HG03521 (cell line): Measurements from ENCODE around the gene EEF1AKMT3.

Experiments
- ATAC-seq: cut with Tn5 transposase; IDR thresholded peaks from one replicate; pipeline ENCODE4 v1.9.1; 2021; ENCODE audit warnings: mild to moderate bottlenecking, moderate library complexity; ENCODE audit not compliant: unreplicated experiment

The EEF1AKMT3 gene

DNA sequence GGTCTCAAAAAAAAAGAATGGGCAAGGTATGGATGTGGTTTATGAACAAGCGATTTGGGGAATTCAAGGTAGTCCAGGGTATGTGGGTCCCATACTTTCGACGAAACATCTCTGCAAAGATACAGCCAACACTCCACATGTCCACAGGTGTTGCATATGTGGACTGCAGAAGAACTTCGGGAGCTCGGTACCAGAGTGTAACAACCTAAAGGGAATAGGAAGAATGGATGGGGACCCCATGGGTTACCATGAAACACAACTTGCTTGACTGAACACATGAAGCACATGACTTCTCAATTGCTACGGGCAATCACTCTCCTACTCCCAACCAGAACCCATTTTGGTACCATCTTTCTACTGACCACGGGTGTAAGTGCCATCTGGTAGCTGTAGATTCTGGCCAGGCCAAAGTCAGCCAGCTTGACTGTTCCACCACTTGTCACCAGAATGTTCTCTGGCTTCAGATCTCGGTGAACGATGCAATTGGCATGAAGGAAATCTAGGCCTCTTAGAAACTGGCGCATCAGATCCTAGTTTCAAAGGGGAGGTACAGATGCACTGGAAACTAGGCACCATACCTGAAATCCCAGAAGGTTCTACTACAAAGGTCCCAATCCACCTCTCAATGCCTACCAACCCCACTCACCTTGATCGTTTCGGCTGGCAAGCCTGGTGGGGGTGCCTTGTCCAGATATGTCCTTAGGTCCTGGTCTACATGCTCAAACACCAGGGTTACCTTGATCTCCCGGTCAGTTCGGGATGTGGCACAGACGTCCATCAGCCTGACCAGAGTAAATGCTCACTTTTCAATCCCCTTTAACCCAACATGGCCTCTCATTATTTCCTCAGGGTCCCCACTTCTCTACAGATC is 21.6 kb upstream of the EEF1AKMT3 start:
- ATAC-seq: no peak

DNA sequence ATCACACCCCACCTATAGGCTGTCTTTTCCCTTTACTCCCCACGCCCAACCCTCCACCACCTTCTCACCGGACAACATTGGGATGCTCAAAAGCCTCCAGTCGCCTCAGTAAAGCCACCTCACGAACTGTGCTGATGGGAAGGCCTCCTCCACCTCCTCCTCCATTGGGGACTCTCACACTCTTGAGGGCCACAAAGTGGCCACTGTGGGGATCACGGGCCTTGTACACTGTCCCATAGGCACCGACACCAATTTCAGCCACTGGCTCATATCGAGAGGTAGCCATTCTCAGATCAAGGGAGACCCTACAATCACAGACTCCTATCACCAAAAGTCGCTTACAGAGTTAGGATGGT is 21.0 kb upstream of the EEF1AKMT3 start:
- no peak for ATAC-seq

DNA sequence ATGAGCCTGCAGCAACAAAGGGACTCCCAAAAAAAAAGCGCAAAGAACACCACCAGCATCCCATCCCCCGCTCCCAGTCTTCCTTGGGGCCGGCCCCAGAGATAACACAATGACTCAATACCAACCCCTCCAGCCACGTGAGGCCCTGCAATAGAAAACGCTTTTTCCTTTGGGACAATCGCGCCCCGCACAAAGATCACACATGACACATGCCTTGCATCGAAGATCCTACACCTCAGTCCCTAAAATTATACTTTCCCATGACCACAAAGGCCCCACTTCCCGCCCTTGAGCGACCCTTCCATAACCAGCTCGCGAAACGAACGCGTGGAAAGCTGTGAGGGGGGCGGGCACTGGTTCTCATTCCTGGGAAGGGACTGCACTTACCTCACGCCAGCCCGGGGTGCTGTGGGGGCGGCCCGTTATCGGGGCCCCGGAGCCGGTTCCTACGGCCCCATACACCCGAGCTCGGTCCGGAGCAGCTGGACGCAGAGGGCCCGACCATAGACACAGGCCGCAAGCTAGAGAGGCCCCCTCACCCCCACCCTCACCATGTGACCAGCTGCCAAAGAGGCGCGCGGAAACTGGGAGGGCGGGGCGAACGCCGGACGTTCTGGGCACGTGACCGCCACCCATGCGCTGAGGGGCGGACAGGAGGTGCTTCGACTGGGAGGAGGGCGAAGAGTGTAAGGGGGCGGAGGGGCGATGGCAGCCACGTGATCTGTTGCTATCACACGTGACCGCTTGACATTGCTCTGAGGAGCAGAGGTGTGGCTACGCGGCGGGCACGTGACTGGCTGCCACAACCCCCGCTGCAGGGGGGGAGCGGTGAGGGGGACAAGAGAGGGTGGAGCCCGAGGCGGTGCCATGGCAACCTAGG is 20.4 kb upstream of the EEF1AKMT3 start, which contains the start of gene CDK4:
CDK4 (minus strand) TSS at position 523 of the 880 bp plus-strand sequence. CDS start 593 bp downstream, outside the sequence.
- peak; percentile 65 for ATAC-seq

DNA sequence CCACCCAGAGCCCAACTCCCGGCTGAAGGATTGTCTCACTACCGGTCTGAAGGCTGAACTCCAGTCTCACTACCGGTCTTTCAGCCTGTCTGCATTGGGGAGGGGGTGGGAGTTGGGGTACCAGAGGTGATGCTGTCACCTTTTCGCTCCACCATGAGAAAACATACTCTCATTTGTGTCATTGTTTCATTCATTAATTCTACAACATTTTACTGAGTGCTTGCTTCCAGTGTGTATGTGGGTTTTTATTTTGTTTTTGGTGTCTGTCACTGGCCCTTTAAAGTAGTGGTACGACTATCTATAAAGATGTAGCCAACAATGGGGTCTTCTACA is 19.8 kb upstream of the EEF1AKMT3 start:
- no peak for ATAC-seq

DNA sequence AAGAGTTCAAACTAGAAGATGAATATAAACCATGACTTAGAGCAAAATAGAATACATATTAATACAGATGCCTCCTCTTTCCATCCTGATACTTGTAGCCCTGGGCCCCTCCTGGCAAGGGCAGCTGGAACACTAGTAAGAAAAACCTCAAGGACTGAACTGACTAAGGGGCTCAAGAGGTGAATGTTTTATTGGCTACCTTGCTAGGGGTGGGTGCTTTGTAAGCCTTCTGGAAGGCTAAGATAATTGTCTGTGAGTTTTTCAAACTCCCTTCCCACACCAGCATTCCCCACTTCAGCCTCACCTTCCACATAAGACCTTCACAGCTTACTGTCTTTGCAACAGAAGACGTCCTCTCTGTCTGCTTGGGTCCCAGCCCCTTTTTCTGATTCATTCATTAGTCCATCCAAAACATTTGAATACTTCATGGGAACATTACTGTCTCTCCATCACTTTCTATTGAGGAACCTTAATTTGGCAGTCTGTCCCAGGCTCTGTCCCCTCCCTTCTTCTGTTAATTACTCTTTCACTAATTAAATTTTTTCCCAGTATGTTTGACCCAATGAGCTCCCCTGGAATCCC is 18.6 kb upstream of the EEF1AKMT3 start:
- ATAC-seq: no peak

DNA sequence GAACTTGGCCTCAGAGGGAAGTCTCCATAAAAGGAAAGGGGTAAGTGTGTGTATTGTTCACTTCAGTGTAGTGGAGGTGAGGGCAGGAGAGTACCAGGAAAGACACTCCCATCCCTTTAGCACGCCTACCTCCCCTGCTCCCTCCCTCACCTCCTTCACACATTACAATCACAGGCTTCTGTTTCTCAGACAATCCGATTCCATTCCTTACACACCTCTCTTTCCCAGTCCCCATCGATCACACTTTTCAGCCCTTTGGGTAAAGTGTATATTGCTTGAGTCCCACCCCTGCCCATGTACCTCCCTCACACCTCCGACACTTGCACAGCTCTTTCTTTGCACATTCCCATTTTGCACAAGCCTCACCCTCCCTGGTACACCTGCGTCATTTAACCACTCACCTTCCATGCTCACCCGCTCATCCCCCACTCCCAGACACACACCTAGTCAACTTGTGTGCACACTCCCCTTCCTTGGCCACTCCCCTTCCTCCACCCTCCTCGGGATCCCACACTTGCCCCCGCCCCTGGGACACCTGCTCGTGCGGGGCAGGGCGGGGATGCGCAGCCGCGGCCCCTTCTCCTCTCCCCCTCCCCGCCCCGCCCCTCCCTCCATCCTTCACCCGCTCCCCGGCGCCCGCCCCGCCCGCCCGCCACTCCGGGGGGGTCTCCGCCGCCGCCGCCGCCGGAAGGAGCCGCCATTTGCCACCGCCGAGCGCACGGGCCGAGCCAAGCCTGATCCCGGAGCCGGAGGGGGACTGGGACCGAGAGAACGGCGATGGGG is 17.8 kb upstream of the EEF1AKMT3 start, which contains the start of gene MARCHF9:
MARCHF9 (plus strand) TSS at position 693 of the 783 bp plus-strand sequence. CDS start 426 bp downstream, outside the sequence.
- peak; percentile 18 for ATAC-seq

DNA sequence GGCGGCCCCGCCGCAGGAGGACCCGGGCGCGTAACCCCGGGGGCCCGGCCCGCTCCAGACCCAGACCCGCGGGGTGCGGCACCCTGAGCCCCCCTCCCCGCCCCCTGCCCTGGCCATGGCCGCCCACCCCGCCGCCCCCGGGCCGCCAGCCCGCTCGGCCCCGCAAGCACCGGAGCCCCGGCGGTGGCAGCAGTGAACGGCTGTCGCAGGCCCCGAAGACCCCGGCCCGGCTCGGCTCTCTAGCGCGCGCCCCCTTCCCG is 17.3 kb upstream of the EEF1AKMT3 start:
- ATAC-seq: no peak

DNA sequence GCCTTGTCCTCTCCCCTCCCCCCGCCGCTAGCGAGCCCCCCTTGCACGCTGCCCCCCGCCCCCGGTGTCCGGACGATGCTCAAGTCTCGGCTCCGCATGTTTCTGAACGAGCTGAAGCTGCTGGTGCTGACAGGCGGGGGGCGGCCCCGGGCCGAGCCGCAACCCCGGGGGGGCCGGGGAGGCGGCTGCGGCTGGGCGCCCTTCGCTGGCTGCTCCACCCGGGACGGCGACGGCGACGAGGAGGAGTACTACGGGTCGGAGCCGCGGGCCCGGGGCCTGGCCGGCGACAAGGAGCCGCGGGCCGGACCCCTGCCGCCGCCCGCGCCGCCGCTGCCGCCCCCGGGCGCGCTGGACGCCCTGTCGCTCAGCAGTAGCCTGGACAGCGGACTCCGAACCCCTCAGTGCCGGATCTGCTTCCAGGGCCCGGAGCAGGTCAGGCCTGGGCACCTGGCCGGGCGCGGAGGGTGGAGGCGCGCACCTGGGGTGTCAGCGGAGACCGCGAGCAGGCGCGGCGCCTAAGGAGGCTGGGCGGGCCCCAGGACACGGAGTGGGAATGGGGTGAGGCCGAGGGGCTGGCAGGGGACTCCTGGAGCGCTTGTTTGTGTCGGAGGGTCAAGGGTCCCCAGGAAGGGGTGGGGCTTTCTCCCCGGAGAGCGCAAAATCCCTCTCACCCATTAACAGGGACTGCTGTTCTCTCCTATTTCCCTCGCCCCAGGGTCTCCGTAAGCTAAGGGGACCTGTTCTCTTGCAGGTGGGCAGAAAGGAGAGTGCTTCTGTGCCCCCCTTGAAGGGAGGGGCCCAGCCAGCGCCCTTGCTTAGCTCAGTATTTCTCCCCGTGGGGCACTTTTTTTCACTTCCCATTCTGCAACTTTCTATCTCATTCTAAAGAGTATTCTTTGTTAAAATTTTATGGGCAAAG is 16.7 kb upstream of the EEF1AKMT3 start:
- no peak for ATAC-seq

DNA sequence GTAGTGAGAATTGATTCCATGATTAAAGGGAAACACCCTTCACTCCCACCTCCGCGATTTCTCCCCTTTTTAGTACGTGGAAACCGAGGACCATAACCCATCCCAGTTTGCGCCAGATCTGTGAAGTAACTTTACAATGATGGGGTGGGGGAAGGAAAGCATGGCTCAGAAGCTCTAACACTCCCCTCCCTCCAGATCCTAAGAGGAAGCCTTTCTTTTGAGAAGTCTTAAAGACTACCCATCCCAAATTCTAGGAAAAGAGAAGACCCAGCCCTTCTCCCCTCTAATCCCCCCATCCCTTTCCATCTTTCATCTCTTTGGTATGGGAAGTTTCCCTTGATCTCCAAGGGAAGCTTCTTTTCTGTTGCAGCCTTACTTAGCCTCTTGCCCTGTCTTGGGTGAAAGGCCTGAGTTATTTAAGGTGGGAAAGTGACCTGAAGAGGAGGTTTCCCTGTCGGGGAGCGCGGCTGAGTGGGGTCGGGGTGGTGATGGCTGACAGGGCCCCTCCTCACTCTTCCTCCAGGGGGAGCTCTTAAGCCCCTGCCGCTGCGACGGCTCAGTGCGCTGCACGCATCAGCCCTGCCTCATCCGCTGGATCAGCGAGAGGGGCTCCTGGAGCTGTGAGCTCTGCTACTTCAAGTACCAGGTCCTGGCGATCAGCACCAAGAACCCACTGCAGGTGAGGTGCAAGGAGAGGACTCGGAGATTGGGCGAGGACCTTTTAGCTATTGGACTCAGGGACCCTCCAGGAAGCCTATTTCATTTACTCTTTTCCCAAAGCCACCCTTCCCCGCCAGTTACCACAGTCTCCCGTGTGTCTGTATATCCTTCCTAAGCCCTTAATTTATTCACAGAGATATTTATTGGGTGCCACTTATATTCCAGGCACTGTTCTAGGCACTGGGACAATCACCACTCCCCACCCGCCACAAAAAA is 15.7 kb upstream of the EEF1AKMT3 start:
- no peak for ATAC-seq

DNA sequence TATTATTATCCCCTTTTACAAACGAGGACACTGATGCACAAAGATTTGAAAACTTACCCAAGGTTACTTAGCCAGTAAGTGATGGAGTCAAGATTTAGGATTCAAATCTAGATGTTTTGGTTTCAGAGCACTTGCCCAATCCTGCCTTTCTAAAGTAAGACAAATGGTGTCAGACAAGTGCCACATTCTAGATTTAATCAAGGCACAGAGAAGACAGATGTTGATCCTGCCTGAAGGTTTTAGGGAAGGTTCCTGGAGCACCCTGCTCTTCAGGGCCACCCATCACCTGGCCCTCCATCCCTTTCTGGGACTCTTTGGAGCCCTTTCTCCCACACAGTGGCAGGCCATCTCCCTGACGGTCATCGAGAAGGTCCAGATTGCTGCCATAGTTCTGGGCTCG is 14.6 kb upstream of the EEF1AKMT3 start:
- ATAC-seq: no peak

DNA sequence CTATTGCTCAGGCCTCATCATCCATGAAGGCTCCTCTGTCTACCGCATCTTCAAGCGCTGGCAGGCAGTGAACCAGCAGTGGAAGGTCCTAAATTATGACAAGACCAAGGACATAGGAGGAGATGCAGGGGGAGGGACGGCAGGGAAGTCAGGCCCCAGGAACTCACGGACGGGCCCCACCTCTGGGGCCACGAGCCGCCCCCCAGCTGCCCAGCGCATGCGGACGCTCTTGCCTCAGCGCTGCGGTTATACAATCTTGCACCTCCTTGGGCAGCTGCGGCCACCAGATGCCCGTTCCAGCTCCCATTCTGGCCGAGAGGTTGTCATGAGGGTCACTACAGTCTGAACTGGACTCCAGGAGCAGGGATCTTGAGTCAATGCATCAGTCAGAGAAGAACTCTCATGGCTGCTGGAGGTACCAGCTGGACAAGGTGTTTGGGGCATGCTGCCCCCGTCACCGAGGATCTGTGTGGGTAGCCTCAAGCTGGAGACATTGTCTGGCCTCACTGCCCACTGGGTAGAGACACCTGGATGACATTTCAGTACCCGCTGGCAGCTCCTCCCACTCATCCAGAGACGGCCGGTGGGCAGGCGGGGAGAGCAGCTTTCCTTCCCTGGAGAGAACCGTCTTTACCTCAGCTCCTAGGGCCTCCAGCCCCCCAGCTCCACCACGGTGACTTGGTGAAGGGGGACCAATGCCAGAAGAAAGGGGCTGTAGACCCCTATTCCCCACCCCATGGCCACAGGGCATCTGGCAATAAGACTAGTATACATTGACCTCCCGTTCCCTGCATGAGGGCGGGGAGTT is 13.7 kb upstream of the EEF1AKMT3 start:
- no peak for ATAC-seq

DNA sequence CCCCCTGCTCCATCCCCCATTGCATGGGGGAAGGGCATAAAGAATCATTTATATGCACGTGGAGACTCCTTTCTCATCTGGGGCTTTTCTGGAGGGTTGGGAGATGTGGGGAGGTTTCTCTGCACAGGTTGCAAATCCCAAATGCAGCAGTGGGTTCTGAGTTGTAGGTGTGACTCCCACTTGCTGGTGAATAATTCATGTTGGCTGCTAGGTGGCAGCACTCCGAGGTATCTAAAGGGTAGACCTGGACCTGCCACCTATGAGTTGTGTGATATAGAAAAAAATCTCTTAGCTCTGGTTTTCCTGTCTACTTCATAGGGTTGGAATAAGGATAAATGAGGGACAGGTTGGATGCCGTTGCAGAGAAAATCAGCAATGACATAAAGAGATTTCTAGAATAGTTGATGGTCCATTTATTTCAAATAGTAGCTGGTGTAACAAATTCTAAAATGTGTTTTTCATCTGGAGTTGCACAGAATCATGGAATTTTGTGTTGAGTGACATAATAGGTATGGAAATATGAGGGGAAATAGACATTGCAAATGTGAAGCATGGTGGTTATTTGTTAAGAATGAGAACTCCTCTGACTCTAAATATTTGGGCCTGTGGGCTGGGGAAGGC is 12.9 kb upstream of the EEF1AKMT3 start:
- ATAC-seq: no peak

DNA sequence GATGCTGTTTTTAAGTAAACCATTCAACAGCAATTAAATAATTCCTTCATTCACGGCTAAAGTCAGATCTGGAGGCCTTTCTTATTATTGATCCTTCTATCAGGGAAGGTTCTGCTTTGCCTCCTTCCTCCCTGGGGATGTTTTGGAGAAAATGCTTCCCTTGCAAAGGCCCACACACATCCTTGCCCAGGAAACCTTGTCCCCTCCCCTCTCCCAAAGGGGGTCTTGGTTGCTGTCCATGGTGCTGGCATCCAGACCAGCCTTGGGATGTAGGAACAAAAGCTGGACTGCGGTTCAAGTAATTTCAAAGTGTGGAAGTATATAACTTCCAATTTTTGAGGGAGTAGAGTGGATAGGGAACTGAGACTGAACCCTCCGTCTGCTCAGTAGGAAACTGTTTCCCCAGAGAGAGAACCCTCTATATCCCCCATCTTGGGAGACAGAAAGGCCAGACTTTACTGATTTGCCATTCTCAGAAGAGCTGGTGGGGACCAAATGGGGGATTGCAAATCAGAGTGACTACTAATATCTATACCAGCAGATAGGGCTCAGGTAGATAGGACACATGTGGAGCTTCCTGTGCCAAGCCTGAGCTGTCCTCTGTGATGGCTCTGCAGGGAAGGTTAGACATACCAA is 11.9 kb upstream of the EEF1AKMT3 start:
- ATAC-seq: no peak

DNA sequence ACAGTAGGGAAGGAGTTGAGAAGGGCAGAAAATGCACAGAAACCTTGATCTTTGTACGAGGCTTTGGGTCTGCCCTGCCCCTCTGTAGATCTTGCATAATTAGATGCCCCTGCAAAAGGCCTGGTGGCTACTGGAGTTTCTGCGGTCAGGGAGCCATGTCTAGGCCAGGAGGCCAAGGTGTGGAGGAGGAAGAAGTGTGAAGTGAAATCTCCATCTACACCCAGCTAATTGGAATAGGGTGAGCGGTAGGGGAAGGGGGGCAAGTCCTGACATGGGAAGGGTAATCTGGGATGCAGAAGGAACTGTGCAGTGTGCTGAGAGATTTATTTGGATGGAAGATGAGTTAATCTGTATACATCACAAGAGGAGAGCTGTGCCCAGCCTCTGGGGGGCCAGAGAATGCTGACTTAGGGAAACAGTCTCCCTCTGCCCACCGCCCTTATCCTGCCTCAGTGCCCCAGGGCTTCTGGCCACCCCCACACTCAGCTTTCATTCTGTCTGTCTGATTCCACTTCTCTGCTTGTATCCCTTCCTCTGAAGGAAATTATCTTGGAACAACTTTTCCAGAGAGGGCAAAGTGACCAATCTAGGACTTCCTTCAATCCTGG is 10.9 kb upstream of the EEF1AKMT3 start:
- no peak for ATAC-seq

DNA sequence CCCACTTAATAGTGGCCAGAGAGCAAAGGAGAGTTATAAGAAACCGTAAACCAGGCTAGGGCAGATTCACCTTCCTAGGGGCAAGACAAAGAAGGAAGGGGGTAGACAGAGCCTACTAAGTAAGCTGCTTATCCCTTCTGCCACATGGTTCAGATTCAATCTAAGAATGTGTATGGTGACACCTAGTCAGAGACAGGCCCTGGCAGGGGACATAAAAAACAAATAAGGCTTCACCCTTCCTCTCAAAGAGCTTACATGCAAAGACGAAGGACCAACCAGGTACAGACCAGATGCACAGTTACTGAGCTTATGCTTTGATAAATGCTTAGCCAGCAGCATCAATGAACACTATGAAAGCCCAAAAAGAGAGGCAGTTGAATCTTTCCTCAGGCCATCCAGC is 10.0 kb upstream of the EEF1AKMT3 start:
- no peak for ATAC-seq

DNA sequence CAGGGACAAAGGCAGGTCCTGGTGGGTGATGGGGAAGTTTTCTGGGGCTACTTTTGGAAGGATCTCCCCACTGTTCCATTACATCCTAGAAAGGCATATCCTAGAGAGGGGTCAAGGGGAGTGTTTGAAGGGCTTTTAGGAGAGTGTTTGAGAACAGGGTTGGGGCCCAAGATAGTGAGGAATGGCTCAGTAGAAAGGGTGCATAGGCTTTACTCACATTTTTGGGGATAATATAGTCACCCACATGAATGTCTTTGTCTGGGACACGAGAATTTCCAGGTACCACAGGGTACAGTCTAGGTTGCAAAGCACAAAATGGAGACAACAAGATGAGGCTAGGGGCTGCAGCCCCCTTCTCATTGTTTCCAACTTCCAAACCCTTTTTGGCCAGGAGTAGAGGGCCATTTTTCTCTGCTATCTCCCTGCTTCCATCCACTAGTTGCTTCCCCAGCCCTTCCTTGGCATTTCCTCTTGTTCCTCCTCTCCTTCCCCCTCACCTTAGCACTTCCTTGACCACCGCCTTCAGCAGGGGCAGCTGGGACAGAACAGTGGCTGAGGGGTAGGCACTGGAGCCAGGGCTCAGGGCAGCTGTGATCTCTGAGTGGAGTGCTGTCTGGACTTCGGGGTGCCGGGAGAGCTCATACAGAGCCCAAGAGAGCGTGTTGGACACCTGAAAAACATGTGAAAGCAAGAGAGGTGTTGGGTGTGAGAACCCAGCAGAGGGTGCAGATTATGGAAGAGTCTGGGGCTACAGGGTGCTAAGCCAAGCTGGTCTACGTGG is 8.3 kb upstream of the EEF1AKMT3 start:
- ATAC-seq: no peak
